ENCODE results near the gene OXGR1.

- TF ChIP-seq, protein P1, sequence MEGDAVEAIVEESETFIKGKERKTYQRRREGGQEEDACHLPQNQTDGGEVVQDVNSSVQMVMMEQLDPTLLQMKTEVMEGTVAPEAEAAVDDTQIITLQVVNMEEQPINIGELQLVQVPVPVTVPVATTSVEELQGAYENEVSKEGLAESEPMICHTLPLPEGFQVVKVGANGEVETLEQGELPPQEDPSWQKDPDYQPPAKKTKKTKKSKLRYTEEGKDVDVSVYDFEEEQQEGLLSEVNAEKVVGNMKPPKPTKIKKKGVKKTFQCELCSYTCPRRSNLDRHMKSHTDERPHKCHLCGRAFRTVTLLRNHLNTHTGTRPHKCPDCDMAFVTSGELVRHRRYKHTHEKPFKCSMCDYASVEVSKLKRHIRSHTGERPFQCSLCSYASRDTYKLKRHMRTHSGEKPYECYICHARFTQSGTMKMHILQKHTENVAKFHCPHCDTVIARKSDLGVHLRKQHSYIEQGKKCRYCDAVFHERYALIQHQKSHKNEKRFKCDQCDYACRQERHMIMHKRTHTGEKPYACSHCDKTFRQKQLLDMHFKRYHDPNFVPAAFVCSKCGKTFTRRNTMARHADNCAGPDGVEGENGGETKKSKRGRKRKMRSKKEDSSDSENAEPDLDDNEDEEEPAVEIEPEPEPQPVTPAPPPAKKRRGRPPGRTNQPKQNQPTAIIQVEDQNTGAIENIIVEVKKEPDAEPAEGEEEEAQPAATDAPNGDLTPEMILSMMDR (IDR thresholded peaks at IDR 0.05; ENCODE audit: insufficient read depth, low read length): no peak
- no peak for TF ChIP-seq GABPA (IDR thresholded peaks at IDR 0.05; ENCODE audit: low read depth)
- no peak for TF ChIP-seq POLR2AphosphoS5 (IDR thresholded peaks at IDR 0.05; ENCODE audit: low read depth)
- TF ChIP-seq REST (IDR thresholded peaks at IDR 0.05; ENCODE audit: insufficient replicate concordance, low read depth): no peak
Measured at GRCh38 chr13:96998051-96998450, 3.8 kb upstream of the OXGR1 start.

Measured in HL-60 (cell line).